SKM-1 treated with dmso at 0.1 percent for 144 hours (cell line): ENCODE data around the gene COTL1.

Experiments used
- DNase-seq: peaks from one replicate; lab custom pipeline; 2025; ENCODE audit not compliant: unreplicated experiment; lab: John Stamatoyannopoulos, UW

Gene COTL1

GRCh38 chr16:84597931-84598351 lies 19.9 kb downstream of the COTL1 start:
- no peak for DNase-seq

- DNase-seq = peak; percentile 71
Observed at GRCh38 chr16:84597528-84597896, 20.4 kb downstream of the COTL1 start.

DNA sequence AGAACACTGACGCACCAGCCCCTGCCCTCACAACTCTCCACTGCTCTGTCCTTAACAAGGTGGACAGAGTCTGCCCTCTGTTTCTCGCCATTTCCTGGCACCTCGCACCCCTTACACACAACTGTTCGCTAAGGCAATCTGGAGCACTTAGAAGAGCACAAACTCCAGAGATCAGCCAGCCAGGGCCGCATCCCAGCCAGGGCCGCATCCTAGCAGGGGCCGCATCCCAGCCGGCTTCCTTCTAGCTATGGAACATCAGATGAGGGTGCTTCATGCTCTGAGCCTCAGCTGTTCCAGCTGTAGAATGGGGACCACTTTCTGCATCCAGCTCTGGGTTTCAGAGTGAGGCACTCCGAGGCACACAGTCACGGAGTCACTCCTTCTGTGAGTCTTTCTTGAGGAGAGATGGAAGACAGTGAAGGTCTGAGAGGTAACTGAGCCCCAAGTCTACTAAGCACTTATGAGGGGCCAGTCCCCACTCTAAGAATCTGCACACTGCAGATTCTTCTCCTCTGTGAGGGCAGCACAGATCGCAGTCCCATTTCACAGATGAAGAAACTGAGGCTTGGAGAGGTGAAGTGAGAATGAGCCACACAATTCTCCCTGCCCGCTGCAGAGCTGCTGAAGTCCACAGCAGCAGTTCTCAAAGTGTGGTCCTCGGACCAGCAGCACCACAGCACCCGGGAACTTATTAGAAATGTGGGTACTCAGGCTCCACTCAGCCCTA lies 20.9 kb downstream of the COTL1 start:
- no peak for DNase-seq

DNA sequence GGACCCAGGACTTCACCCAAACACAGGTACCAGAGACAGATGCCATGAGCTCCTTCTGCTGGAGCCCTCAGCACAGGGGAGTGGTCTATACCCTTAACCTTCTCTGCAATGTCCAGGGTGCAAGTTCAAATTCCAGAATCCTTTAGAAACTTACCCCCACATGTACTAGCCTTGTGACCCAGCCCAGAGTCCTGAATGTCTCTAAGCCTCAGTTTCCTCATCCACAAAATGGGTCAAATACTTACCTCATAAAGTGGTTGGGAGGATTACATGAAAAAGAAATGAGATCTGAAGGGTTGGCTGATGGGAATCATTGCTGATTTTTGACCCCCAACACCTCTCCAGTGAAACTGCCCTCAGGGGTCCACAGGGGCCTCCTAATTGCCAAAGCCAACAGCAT lies 21.7 kb downstream of the COTL1 start:
- DNase-seq = no peak

- no peak for DNase-seq
Observed at GRCh38 chr16:84595052-84595481, 22.8 kb downstream of the COTL1 start.

DNA sequence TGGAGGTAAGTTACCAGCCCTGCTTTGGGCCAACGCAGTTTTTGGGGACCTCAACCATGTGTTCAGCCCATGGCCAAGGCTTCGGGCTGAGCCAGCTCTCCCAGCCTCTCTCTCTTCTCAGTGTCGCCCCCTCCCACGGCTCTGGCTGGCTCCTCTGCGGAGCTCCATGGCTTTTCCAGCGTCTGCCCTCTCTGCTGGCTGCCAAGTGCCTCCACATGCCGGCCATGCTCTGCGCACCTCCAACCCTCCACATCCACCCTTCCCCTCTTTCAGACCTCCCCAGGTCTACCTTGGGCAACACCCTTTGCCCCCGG lies 23.2 kb downstream of the COTL1 start:
- no peak for DNase-seq

- DNase-seq = no peak
Observed at GRCh38 chr16:84593825-84594724, 23.8 kb downstream of the COTL1 start.

GRCh38 chr16:84592718-84593117 lies 25.2 kb downstream of the COTL1 start:
- DNase-seq = no peak

DNA sequence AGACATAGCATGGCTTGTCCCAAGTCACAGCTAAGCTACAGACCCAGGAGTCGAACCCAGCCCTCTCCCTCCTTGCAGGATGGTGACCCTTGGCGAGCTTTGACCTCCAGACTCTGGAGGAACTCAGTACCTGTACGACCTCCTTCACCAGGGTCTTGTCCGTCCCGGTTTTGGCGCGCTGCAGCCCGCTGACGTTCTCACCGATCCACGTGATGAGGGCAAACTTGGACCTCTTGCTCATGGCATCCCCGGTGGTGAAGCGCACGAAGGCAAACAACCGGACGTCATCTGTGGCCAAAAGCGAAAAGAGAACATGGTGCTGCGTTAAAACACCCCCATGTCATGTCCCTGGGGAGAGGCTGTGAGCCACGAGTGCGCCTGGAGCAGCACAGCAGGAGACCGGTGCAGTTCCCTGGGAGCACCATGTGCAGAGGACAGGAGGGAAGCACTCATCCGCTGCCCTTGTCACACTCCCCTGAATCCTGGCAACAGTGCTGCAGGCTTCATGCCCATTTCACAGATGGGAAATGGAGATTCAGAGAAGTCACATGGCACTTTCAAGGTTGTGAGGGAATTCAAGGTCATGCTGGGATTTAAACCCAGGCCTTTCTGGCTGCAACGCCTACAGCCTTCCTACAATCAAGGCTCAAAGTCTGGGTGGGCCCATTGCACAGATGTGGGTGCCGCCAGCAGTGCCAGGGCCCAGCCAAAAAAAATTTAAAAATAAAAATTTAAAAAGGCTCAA lies 27.7 kb downstream of the COTL1 start:
- DNase-seq = no peak

DNA sequence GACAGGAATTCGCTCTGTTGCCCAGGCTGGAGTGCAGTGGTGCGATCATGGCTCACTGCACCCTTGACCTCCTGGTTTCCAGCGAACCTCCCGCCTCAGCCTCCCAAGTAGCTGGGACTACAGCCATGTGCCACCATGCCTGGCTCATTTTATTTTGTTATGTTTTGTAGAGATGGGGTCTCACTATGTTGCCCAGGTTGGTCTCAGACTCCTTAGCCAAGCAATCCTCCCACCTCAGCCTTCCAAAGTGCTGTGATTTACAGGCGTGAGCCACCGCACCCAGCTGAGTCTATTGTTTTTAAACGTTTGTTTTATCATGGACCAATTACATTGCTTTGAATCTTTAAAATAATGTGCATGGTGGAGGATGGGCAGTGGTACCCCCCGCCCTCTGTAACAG lies 28.9 kb downstream of the COTL1 start:
- no peak for DNase-seq

GRCh38 chr16:84585886-84586285 lies 32.0 kb downstream of the COTL1 start:
- DNase-seq = no peak

- no peak for DNase-seq
Observed at GRCh38 chr16:84585467-84585866, 32.4 kb downstream of the COTL1 start.

DNA sequence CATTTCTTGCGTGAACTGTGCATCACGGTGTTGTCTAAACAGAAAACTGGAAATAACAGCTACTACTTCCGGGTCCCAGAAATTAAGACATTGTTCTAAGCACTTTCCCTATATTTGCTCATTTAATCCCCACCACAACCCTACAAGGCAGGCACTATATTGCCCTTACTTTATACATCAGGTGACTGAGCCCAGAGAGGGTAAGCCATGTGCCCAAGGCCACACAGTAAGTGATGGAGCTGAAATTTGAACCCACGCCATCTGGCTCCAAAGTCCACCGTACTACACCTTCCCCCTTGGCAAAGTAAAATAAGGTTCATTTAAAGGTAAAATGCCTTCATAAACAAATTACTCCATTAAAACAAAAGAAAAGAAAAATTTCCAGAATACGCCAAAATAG lies 33.2 kb downstream of the COTL1 start:
- no peak for DNase-seq

DNA sequence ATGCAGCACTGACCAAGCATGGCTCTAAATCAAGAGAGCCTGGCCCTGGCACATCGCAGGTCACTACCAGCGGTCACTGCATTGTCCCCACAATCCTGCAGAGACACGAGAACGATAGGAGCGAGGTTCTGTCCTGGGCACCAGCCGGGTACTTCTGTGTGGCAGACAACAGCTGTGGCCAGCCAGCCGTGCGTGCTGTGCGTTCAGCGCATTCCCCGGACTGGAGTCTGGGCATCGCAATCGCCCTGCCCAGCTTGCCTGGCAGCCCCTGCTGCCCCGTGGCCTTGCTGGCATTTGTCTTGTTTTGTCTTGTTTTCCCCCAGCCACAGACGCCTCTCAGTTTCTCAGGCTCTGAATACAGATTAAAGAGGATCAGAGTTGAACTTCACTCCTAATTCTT lies 33.9 kb downstream of the COTL1 start:
- no peak for DNase-seq

- DNase-seq = no peak
Observed at GRCh38 chr16:84582958-84583516, 34.8 kb downstream of the COTL1 start.

DNA sequence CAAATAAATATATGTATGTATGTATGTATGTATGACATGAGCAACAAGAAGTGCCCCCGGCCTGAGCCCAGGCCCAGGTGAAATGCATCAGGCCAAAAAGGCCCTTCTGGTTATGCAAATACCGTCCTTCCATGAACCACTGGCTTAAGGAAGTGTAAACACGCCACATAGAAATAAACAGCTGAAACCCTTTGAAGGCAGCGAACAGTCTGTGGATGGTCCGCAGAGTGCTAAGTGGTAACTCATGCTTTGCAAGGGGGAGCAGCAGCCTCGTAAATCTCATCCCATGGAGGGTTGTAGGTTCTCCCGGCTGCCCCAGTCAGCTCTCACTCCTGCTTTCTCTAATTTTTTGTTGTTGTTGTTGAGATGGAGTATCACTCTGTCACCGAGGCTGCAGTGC lies 36.7 kb downstream of the COTL1 start:
- no peak for DNase-seq

GRCh38 chr16:84579936-84580335 lies 37.9 kb downstream of the COTL1 start:
- no peak for DNase-seq

- no peak for DNase-seq
Observed at GRCh38 chr16:84578538-84579126, 39.2 kb downstream of the COTL1 start.

GRCh38 chr16:84577034-84577803 lies 40.7 kb downstream of the COTL1 start:
- DNase-seq = no peak

DNA sequence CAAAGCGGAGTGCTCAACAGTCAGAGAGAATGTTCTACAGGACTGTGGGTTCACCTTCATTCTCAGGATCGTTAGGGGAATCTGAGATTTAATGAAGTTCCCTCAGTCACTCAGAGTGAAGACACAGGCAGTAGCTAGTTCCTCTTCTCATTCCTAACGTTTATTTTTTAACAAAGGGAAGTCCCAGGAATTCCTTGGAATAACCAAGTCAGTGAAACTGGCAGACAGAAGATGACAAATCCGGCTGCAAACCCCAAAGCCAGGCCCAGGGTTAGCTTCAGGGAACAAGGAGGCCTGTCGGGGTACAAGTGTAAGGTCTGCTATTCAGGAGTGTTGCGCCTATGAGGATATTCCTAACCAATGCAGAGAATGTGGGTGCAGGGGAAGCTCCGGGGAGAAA lies 42.0 kb downstream of the COTL1 start:
- no peak for DNase-seq
